Vagina (tissue), 2 donors: Measurements from ENCODE around the gene ART1. TPM values are rescaled to one million over a fixed set of nuclear protein-coding genes. Genes with fewer than 3 reads are reported as not detected.
A peak's percentile ranks its signal among the peaks of the same experiment; 100 is the strongest.
"Not testable (repeated sequence)": the region's sequence is repeated elsewhere in the genome, so short reads cannot be mapped to it uniquely, and the experiment has no call there.

Source experiments
- DNase-seq, 2 donors: peaks; one replicate each; pipeline ENCODE4 v3.0.0-alpha.2; 2017; ENCODE audit errors: extremely low spot score in 2 of 2
- H3K27ac ChIP-seq: fragments of 200-600 bp; sonication (generic); one replicate; pipeline ENCODE4 v1.5.1; 2019
- H3K27me3 ChIP-seq: fragments of 200-600 bp; sonication (generic); one replicate; pipeline ENCODE4 v1.5.1; 2019
- H3K36me3 ChIP-seq, 2 donors: fragments of 200-600 bp; sonication (generic); one replicate each; pipeline ENCODE4 v1.5.1; 2017 to 2019
- H3K4me1 ChIP-seq: fragments of 200-600 bp; sonication (generic); one replicate; pipeline ENCODE4 v1.5.1; 2019
- H3K4me3 ChIP-seq, 2 donors: fragments of 200-600 bp; sonication (generic); 1 replicate in 1 of 2; 2 replicates in 1 of 2; pipeline ENCODE4 v1.5.1; 2016 to 2019
- H3K9me3 ChIP-seq: fragments of 200-600 bp; sonication (generic); one replicate; pipeline ENCODE4 v1.5.1; 2019
- POLR2A ChIP-seq, 2 donors: fragments of 450-650 bp; IDR thresholded peaks; one replicate each; pipeline ENCODE4 v1.6.1; 2017; ENCODE audit warnings: antibody characterized with exemption in 2 of 2, mild to moderate bottlenecking in 2 of 2, moderate library complexity in 2 of 2
- POLR2AphosphoS5 ChIP-seq, 2 donors: sonication (generic); formaldehyde crosslinking; IDR thresholded peaks; one replicate each; pipeline ENCODE4 v1.9.0; 2017; ENCODE audit warnings: antibody characterized with exemption in 2 of 2, mild to moderate bottlenecking in 2 of 2, low read depth in 1 of 2; ENCODE audit not compliant: insufficient read depth in 1 of 2
- intact Hi-C: fragments of 100-400 bp; cut with DNase I; formaldehyde crosslinking; loops from one replicate; pipeline ENCODE4 v1.15.1; 2023
- total RNA-seq: library from RNA; depleted of rRNA; stranded (reverse); fragments of >200 nt; gene quantifications from one replicate; pipeline ENCODE4 v1.2.3, GENCODE V29; 2016
- TF ChIP-seq, protein P1 (sequence below), 3 experiments: fragments of 450-650 bp in 2 of 3; fragments of 200-600 bp in 1 of 3; sonication (generic) in 1 of 3; IDR thresholded peaks; one replicate each; pipeline ENCODE4 v1.5.1; 2017 to 2019; ENCODE audit warnings: antibody characterized with exemption in 3 of 3, mild to moderate bottlenecking in 2 of 3, moderate library complexity in 2 of 3

The ART1 gene
- total RNA-seq, 1 donor from 2014 or later = not detected

DNA sequence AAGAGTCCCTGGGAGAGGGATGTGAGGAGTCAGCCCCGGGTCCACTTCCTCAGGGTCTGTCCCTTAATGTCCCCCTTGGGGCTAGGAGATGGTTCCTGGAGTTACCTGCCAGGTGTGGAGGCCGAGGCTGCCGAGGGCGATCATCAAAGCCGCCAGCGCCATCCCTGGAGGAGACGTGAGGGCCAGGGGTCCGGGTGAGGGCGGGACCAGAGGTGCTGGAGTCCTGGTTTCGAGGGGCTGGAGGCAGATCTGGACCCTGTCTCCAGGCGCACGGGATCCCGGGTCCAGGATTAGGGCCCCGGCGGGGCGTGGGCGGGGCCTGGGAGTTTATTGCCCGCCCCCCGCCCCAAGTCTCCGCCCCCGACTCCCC is 3.2 kb upstream of the ART1 start, which contains the start of gene ART5:
TSS of gene ART5 (minus strand) at position 292 of the 370 bp plus-strand sequence. CDS start at position 162, 130 bp downstream.
- Histone ChIP-seq H3K4me1 (peaks cover 17% of the 10 kb centered on the region), H3K9me3 (no peaks in the 10 kb centered on the region), H3K4me3 (peak within 1 kb of the TSS; percentile 64 to 79), H3K27me3 (no peaks in the 10 kb centered on the region), H3K36me3 (no peaks in the 10 kb centered on the region), H3K27ac (peak within 1 kb of the TSS; percentile 82)
- DNase-seq = no peak
- intact Hi-C loops = no loop called here
- no peak for TF ChIP-seq POLR2A (IDR thresholded peaks at IDR 0.05)

DNA sequence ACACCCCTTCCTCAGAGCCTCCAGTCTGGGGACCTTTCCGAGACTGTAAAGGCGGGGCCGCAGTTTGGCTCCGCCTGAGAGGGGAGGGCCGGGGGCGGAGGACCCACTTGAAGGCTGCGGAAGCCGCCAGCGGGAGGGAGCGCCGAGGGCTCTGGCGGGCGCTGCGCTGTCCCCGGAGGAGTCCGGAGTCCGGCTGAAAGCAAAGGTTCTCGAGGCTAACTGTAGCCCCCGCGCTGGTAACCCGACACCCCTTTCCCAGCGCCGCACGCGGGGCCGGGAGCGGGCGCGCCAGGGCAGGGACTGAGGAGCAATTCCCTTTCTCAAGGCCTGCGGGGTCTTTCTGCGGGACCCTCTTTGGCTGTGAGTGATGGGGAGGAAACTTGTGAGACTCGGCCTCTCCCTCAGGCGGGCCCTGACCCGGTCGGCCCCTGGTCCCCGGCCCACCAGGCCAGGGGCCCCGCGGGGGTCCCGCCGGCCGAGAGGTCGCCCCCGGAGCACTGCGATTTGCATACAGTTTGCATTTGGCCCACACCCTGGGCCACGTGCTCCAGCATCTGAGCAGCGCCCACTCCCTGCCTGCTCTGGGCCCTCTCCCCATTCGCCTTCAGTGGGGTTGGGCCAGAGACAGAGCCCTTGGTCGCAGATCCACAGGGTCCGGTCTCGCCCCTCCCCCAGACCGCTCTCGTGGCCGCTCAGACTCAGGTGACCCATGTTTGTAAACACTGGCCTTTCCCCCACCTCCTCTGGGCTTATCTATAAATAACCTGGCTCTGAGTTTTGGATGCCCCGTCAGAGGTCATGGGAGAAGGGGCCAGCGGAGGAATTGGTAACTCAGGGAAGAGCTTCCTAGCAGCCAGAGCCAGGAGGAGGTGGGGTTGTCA is 2.6 kb upstream of the ART1 start:
- Histone ChIP-seq H3K4me1 (peaks cover 17% of the 10 kb centered on the region), H3K9me3 (no peaks in the 10 kb centered on the region), H3K36me3 (no peaks in the 10 kb centered on the region), H3K27me3 (no peaks in the 10 kb centered on the region), H3K4me3 (peak overlapping the region; percentile 64 to 79), H3K27ac (peak overlapping the region; percentile 82)
- DNase-seq = no peak
- TF ChIP-seq POLR2AphosphoS5 (IDR thresholded peaks at IDR 0.05; ENCODE audit: insufficient read depth in 1 of 2, low read depth in 1 of 2) = peak in 1 of 2 donors; percentile 81
- TF ChIP-seq POLR2A (IDR thresholded peaks at IDR 0.05) = peak in 1 of 2 donors; percentile 41
- TF ChIP-seq, protein P1, sequence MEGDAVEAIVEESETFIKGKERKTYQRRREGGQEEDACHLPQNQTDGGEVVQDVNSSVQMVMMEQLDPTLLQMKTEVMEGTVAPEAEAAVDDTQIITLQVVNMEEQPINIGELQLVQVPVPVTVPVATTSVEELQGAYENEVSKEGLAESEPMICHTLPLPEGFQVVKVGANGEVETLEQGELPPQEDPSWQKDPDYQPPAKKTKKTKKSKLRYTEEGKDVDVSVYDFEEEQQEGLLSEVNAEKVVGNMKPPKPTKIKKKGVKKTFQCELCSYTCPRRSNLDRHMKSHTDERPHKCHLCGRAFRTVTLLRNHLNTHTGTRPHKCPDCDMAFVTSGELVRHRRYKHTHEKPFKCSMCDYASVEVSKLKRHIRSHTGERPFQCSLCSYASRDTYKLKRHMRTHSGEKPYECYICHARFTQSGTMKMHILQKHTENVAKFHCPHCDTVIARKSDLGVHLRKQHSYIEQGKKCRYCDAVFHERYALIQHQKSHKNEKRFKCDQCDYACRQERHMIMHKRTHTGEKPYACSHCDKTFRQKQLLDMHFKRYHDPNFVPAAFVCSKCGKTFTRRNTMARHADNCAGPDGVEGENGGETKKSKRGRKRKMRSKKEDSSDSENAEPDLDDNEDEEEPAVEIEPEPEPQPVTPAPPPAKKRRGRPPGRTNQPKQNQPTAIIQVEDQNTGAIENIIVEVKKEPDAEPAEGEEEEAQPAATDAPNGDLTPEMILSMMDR (IDR thresholded peaks at IDR 0.05) = no peak
- intact Hi-C loops = no loop called here

DNA sequence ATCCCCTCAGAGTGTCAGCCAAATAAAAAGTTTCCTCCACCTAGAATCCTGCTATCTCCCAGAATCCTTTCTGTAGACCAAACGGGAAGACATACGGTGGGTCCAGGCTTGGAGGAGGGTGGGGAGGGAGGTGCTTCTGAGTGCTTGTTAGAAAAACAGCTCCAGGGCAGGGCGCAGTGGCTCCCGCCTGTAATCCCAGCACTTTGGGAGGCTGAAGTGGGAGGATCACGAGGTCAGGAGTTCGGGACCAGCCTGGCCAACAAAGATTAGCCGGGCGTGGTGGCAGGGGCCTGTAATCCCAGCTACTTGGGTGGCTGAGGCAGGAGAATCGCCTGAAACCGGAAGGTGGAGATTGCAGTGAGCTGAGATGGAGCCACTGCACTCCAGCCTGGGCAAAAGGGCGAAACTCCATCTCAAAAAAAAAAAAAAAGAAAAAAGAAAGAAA is 1.8 kb upstream of the ART1 start:
- H3K9me3 ChIP-seq, DNase-seq, H3K27me3 ChIP-seq, intact Hi-C loops, H3K36me3 ChIP-seq: not testable (repeated sequence)
- H3K4me1 ChIP-seq = peaks cover 17% of the 10 kb centered on the region
- peak overlapping the region; percentile 64 to 79 for H3K4me3 ChIP-seq
- peak overlapping the region; percentile 82 for H3K27ac ChIP-seq

DNA sequence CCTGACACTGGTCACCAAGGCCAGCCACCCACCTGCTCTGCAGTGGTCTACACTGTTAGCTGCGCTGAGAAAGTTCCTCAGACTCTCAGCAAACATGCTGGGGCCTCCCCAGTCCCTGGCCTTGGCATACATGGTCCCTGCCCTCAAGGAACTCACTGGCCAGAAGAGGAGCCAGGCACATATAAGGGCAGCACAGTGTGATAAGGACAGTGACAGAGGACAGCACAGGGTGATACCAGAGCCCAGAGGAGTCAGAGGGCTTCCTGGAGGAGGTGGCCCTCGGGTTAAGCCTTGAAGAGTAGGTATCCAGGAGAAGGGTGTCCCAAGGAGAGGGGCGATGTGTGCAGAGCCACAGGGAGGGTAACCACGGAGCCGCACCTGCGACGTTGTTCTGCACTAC is 624 bp downstream of the ART1 start:
- DNase-seq = no peak
- intact Hi-C loops = no loop called here
- no peak overlapping the region for H3K4me3 ChIP-seq
- H3K4me1 ChIP-seq = peaks cover 17% of the 10 kb centered on the region
- no peaks in the 10 kb centered on the region for H3K27me3 ChIP-seq
- H3K9me3 ChIP-seq = no peaks in the 10 kb centered on the region
- TF ChIP-seq POLR2A (IDR thresholded peaks at IDR 0.05) = no peak
- TF ChIP-seq POLR2AphosphoS5 (IDR thresholded peaks at IDR 0.05; ENCODE audit: insufficient read depth in 1 of 2, low read depth in 1 of 2) = no peak
- TF ChIP-seq, protein P1 (IDR thresholded peaks at IDR 0.05) = no peak
- no peaks in the 10 kb centered on the region for H3K36me3 ChIP-seq
- no peak overlapping the region for H3K27ac ChIP-seq

DNA sequence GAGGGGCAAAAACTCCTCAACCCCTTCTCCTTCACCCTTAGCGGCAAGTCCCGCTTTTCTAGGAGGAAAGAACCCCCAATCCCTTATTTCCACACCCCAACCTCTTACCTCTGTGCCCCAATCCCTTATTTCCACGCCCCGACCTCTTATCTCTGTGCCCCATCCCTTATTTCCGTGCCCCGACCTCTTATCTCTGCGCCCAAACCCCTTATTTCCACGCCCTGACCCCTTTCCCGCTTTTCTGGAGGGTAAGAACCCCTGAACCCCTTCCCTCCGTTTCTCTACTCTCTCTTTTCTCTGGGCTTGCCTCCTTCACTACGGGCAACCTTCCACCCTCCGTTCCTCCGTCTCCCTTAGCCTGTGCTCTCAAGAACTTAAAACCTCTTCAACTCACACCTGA is 3.9 kb downstream of the ART1 start:
- H3K9me3 ChIP-seq, H3K36me3 ChIP-seq, H3K27ac ChIP-seq, intact Hi-C loops, H3K27me3 ChIP-seq, DNase-seq, H3K4me3 ChIP-seq, H3K4me1 ChIP-seq: not testable (repeated sequence)

DNA sequence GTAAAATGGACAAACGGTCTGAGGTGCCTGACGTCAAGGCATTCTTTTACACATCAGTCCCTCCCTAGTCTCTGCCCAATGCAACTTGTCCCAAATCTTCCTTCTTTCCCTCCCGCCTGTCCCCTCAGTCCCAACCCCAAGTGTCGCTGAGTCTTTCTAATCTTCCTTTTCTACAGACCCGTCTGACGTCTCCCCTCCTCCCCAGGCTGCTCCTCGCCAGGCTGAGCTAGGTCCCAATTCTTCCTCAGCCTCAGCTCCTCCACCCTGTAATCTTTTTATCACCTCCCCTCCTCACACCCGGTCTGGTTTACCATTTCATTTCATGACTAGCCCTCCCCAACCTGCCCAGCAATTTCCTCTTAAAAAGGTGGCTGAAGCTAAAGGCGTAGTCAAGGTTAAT is 4.4 kb downstream of the ART1 start:
- DNase-seq, intact Hi-C loops, H3K9me3 ChIP-seq, H3K4me1 ChIP-seq, H3K36me3 ChIP-seq, H3K27me3 ChIP-seq, H3K27ac ChIP-seq, H3K4me3 ChIP-seq: not testable (repeated sequence)

DNA sequence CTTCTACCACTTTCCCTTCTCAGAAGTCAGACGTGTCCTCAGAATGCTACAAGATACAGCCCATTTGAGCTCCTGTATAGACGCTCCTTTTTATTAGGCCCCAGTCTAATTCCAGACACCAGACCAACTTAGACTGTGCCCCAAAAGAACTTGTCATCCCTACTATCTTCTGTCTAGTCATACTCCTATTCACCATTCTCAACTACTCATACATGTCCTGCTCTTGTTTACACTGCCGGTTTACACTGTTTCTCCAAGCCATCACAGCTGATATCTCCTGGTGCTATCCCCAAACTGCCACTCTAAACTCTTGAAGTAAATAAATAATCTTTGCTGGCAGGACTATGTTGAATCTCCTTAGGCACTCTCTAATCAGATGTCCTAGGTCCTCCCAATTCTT is 7.6 kb downstream of the ART1 start:
- intact Hi-C loops, H3K36me3 ChIP-seq, H3K4me1 ChIP-seq, H3K9me3 ChIP-seq, H3K27me3 ChIP-seq, DNase-seq, H3K27ac ChIP-seq, H3K4me3 ChIP-seq: not testable (repeated sequence)
